Aortic smooth muscle cell (primary cell): ENCODE results near the gene MCRS1. TPM values are rescaled to one million over a fixed set of nuclear protein-coding genes. Genes with fewer than 3 reads are reported as not detected.

Source experiments
- total RNA-seq: library from RNA; depleted of rRNA; stranded (reverse); fragments of >200 nt; gene quantifications from 2 replicates; pipeline ENCODE4 v1.2.3, GENCODE V29; 2014

The MCRS1 gene, protein sequence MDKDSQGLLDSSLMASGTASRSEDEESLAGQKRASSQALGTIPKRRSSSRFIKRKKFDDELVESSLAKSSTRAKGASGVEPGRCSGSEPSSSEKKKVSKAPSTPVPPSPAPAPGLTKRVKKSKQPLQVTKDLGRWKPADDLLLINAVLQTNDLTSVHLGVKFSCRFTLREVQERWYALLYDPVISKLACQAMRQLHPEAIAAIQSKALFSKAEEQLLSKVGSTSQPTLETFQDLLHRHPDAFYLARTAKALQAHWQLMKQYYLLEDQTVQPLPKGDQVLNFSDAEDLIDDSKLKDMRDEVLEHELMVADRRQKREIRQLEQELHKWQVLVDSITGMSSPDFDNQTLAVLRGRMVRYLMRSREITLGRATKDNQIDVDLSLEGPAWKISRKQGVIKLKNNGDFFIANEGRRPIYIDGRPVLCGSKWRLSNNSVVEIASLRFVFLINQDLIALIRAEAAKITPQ
- 42.0 and 53.6 TPM in 2 replicates for total RNA-seq

DNA sequence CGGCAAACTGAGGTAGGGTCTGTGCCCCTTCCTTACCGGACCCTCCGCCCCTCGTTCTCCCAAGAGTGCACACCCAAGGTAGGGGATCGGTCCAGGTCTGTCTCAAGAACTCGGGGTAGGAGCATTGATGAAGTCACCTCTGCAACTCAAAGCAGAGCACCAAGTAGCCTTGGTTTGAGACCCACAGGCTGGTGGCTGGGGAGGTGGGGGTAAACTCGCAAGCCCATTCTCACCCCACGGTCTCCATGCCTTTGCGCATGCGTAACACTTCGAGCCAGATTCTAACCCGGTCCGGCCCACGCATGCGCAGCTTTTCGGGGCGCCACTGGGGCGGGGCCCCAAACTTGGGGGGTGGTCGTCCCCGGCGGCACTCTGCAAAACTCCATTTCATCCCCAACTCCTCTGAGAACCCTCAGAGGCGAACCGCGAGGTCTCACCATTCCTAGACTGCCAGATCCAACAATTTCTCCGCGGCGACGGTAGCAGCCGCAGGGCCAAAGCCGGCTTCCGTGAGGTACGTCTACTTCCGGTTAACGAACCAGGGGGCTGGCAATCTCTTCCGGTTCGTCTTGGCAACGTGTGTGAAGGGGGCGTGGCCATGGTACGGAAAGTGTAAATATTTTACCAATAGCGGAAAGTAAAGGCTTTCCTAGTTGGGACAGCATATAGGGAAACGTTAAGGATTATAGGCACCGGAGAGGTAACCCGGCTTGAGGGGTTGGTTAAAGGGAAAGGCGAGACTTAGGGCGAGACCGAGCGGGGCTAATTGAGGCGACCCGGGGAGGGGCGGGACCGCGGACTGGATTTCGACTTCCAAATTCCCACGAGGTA, at the start of gene MCRS1:
Gene MCRS1, minus strand, starts transcription at position 532 of the 831 bp plus-strand sequence. CDS start 1,411 bp downstream, outside the sequence.

DNA sequence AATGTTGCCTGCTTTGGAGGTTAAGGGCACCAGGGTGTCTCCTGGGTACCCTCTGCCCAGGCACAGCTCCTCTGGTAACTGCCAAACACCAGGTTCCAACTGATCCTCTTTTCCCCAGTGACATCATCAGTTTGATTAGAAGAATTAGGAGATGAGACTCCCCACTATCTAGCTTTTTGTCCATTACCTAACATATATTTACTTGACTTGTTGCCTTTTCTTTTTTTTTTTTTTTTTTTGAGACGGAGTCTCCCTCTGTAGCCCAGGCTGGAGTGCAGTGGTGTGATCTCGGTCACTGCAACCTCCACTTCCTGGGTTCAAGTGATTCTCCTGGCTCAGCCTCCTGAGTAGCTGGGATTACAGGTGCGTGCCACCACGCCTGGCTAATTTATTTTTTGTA, 37.6 kb upstream of the MCRS1 start, which contains the start of gene FAM186B:
Gene FAM186B, minus strand, starts transcription at position 101 of the 400 bp plus-strand sequence. CDS start 162 bp downstream, outside the sequence.

DNA sequence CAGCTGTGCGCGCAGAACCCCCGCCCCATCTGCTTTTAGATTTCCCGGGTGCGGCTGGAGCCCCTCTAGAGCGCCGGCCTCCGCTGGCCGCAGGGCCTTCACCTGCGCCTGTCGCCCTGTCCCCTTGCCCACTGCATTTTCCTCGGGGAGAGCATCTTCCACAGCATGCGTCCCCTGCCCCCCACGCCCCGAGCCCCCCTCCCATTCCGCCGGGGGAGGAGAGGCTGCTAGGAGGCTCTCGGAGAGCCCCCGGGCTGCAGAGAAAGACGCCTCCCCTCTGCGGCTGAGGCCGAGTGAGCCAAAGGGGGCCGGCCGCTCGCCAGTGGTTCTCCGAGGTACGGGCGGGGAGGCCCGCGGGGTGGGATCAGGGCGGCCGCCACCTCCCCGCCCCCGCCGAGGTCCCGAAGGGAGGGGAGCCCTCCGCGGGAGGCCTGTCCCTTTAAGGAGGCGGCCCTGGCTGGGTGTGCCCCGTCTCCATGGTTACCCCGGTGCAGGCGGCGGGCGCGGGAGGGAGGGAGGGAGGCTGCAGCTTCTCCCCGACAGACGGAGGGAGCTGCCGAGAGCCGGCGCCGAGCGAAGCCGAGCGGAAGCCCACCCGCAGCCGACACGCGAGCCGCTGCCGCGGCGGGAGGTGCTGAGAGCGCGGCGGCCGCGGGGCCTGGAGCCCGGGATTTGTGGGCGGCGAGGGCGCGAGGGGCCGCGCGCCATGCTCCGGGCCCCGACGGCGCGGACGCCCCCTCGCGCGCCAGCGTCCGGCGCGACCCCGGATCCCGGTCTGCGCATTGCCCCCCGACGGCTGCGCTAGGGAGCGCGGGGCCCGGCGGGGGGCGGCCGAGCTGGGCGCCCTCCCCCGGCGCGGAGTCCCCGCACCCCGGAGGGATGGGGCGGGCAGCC, 29.2 kb downstream of the MCRS1 start, which contains the start of gene KCNH3:
Gene KCNH3, plus strand, starts transcription at position 521 of the 894 bp plus-strand sequence. CDS start 387 bp downstream, outside the sequence.

Other genes starting within 250 kb of the MCRS1 start
- 9.5 and 10.6 TPM in 2 replicates for gene TROAP, start 244.9 kb downstream of the MCRS1 start, total RNA-seq
- gene C1QL4, start 231.0 kb downstream of the MCRS1 start, total RNA-seq = 0.06 TPM in 1 of 2 replicates, not detected in the other
- 4.9 and 5.4 TPM in 2 replicates for gene DNAJC22, start 221.3 kb downstream of the MCRS1 start, total RNA-seq
- 18.5 and 19.3 TPM in 2 replicates for gene SPATS2, start 200.7 kb downstream of the MCRS1 start, total RNA-seq
- gene KCNH3, start 29.1 kb downstream of the MCRS1 start, total RNA-seq = under 0.01 and 0.06 TPM in 2 replicates
- gene FAM186B, start 37.5 kb upstream of the MCRS1 start, total RNA-seq = 0.37 and 0.53 TPM in 2 replicates
- gene PRPF40B, start 55.4 kb upstream of the MCRS1 start, total RNA-seq = 15.0 and 15.5 TPM in 2 replicates
- 29.2 and 38.6 TPM in 2 replicates for gene FMNL3, start 139.3 kb upstream of the MCRS1 start, total RNA-seq
- gene TMBIM6, start 173.4 kb upstream of the MCRS1 start, total RNA-seq = 369 and 388 TPM in 2 replicates